DMS79 treated with DMSO at 0.1 percent for 48 hours (cell line): Measurements from ENCODE around the gene NEDD9.
A peak's percentile ranks its signal among the peaks of the same experiment; 100 is the strongest.

ENCODE experiments used
- DNase-seq: peaks from one replicate; lab custom pipeline; 2025; lab: John Stamatoyannopoulos, UW

Gene NEDD9

DNA sequence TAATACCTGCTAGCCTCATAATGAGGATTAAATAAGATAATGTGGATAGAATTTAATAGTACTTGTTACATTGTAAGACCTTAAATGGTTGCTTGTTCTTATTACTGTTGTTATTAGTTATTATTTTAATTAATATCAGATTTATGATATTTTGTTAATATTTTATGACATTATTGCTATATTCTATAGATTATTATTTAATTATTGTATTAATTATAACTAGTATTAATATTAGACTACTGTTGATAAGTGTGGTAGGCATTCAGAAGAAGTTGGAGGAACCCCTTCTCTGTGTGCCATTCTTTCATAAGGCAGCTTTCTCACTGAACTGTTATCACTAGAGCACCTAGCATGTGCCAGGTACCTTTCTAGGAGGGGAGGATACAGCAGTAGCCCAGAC, 2.6 kb upstream of the NEDD9 start:
- no peak for DNase-seq

DNA sequence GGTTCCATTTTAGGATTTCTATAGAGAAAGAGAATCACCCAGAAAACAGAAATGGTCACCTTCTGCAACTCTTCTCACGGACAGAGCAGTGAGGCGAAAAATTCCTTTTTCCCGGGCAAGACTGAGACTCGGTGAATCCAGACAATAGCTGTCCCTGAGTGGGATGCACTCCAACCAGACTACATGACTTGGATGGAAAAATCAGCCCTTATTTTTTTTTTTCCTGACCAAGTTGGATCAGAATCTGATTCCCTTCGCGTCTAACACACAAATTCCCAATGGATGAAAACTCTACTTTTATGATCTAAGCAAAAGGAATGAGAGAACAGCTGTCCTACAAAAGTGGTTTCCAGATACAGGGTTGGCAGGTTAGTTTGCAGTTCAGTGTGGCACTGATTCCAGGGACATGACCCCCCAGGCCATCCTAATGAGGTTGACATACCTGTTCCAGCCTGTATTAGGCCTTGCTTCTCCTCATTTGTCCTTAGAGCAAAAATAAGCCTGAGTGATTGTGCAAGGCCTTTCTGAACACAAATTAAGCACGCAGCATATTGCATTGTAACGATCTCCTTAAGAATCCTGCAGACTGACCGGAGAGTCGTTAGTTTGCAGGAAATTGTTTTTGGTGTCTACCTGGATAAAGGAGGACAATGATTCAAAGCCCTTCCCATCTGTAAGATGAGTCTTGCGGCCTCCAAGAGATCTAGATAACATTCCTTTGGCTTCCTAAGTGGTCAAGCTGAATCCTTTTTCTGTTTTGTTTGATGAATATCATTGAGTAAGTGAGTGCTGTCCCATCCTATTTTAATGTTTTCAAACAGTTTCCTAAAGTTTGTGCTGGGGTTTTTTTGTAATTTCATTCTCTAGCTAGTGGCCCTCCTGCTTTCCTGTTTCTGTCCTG, 1.5 kb upstream of the NEDD9 start:
- no peak for DNase-seq

DNA sequence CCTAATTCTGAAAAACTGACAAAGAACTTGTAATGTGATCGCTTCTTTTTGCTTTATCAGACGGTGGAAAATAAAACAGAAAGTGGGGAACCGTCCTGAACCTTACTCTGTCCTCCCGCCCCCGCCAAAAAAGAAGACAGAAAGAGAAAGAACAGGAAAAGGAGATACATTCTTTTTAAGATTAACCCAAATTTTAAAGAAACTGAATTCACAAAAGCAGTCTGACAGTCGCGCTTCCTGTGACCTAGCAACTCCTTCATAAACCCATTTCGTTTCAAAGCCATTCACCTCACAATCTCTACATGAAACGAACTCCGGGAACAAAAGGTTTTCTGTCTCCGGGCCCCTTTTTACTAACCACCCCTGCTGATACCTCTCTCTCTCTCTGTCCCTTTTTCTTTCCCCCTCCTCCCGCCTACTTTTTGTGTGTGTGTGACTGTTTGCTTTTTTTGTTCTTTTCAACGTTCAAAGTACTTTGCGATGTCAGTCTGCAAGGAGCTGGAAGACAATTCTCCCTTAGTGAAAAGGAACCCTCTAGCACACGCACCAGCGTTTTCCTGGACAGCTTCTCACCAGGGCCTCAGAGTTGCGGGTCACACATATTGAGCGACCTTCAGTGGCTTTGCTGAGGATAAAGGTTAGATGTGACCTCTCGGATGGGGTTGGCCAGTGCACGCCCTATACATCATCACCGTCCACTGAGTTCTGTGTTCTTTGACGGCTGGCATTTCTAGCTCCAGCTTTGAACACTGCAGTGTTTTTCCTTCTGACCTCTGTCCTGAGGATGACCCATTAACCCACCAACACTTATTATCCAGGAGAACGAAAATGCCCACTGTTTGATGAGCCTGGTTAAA, 530 bp upstream of the NEDD9 start:
- DNase-seq: peak; percentile 61

DNA sequence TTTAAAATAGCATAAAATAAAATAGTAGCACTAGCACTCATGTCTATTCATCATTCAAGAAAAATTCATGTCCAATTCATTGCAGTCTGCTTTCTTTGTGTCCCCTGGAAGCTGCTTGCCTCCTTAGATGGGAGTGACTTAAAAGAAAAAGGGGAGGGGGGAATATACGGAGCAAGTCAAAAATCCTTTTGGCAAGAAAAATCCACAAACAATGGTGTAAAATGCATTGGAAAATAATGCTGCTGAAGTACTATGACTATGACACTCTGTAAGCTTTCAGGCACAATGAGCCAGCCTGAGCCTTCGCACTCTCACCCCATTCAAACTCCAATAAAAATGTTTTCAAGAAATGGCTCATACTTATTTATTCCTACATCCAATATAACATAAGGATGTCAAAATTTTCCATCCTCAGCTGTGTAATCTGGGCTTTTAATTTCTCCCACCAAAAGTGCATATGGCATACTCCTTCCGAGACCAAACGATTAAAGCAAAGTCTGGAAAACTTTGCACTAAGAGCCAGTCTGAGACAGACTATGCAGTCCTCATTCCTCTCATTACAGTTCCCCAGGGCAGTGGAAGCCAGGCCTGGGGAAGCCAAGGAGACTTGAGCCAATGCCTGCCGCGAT, 790 bp downstream of the NEDD9 start:
- DNase-seq: no peak

DNA sequence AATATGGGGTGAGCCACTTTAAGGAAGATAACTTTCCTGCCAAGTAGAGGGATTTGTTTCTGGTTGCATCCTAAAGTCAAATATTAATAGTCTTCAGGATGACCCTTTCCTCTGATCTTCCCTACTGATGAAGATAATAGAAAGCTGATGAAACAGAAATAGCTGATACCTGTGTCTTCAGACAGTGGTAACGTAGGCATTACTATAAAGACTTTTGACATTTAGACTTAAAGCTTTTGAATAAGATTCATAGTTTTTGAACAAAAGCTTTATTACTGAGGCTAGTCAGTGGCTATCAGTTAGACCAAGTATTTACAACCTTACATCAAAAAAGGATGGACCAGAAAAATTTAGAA, 1.4 kb downstream of the NEDD9 start:
- DNase-seq: no peak

DNA sequence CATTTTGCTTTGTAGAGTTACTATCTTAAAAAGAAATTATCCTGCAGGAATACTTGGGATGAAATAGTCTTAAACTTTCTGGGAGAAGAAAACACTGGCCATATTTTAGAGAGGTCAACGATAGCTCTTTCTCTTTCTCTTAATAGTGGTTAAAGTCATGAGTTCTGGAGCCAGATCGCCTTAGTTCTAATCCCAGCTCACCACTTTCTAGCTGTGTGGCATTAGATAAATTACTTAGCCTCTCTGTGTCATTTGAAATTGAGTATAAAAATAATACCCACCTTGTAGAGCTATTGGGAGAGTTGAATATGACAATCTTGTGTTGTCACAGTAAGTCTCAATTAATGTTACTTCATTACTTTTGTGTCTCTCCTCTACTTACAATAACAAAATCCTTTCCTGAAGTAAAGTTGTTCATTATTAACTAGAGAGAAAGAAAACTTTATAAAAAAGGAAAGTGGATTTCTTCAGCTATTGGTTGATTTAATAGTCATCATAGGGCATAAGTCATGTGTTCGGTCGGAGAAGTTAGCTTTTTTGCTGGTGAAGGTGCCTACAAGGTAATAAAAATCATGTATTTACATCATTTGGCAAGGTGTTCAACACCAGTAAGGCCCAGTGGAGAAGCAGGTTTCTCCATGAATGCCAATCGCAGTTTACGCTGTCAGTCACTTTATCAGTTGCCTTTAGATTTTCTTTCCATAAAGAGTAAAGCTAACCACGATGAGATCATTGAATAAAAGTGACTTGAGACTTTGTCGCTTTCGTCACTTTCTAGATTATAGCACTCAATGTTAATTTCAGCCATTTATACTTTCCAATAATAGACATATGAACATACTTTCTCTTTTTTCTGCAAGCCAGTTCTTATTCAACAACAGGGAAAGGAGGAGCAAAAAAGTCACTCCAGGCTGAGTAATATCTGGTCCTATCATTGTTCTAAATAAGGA, 2.0 kb downstream of the NEDD9 start:
- no peak for DNase-seq

DNA sequence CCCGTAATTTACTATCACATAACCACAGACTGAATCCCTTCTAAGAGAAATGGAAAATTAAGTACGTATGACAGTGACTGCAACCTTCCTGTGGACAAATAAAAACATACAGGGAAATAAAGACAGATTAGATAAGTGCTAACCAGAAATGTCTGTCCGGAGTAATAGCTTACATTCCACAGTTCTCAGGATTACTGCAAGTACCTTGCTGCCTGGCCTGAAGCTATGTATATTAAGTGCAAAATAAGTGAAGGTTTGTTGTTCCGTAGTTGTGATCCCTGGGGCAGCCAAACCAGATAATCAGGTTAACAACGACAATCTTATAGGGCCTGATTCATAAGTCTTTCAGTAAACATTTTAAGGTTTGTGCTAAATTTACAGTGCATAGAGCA, 2.8 kb downstream of the NEDD9 start:
- no peak for DNase-seq

DNA sequence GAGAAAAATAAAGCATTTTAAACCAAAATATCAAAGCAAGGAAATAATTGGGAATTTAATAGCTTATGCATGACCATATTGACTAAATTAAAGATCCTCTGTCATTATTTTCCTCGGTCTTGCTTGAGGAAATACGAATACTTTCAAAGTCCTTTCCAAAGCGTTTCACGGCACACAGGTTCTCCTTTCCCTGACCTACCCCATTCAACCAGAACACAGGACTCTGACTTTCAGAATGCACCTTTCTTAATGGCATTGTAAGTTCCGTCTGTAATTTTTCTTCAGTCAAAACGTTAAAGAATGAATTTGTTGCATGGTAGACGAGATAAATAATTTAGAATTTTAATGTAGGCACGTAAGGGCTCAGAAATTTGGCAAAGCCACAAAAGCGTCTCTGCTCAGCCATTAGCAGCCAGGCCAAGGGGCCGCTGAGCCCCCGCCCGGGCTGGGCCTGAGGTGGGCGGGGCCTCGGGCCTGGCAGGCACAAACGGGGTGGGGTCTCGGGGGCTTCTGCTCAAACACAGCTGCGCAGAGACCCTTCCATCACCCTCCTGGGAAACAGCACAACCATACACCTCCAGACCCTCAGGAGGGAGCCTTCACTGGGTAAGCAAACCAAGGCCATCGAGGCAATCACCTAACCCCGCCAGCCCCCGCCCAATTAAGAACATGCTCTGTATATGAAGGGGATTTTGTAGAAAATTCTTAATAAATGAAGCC, 3.4 kb downstream of the NEDD9 start:
- DNase-seq: no peak

DNA sequence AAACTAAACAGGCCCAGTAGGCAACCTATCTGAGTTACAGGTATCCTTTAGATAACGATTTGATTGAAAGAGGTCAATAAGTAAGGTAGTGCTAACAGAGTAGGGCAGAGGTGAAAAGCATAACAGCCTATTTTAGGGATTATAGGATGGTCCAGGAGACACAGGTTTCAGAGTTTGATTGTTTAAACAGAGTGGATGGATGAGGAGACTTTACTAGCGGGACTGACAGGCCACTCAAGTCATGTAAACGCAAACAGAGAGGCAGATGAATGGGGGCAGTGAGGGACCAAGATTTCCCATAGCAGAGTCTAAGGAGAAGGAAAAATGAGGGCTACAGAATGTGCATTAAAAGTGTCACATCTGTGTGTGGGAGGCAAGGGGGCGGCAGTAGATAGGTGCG, 4.8 kb downstream of the NEDD9 start:
- no peak for DNase-seq

DNA sequence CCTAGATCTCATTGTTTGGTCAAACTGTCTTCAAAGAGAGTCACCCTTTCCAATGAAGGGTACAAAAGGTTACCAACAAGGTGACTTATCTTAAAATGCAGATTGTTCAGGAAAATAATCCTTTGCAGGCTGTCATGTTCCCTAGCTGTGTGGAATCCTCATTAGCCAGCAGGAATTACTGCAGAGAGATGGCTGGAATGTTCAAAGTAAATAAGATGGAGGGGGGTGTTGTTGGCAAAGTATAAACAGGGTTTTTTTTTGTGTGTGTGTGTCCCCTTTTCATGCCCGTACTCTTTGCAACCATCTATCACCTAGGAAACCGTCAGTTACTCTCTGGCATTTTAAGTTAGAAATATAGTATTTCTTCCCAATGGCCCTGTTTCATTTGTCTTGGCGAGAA, 6.5 kb downstream of the NEDD9 start:
- DNase-seq: no peak

DNA sequence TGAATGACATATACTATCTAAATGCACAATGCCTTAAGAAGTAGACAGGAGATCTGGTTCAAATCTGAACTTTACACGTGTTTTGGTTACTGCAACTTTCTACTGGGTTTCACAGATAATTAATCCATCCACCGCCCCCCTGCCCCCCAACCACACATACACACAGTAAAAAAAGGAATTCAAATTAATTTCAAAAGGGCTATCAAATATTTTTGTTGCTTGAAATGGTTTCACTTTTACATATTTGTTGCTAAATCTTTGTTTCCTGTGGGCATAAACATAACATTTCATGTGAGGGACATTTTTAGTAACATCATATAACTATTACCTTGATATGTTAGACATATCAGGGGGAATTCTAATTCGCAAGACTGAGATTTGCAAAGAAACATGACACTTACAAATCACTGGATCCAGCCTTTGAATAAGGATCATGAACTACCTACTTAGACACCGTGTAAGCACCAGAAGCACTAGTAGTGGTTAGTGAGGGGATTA, 7.5 kb downstream of the NEDD9 start:
- DNase-seq: no peak

DNA sequence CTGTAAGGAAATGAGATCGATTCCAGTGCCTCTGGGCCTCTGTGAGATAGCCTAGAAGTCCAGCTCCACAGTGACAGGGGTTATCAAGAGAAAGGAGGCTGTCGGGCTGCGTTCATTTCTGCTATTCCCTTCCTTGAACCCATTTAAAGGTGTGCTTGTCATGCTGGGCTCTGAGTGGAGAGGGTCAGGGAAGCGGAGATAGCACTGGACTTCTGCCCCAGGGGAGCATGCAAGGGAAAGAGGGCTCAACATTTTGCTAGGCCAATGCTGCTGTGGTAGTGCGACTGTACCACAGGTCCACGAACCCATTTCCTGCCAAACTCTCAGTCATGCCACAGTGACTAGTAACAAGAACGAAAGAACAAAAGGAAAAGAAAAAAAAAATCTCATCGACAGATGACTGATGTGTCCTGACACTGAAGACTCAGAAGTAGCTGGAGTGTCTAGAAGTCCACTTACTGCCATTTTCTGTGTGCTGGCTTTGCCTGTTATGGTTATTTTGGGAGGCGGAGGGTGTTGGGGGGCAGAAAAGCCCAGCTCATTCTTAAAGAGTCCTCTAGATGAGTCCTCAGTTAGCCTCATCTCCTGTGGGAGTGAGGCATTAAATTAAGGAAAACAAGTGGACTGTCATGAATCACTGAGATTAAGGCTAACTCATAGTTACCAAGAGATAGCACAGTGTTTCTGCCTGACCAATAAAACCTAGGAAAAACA, 8.1 kb downstream of the NEDD9 start:
- DNase-seq: no peak

DNA sequence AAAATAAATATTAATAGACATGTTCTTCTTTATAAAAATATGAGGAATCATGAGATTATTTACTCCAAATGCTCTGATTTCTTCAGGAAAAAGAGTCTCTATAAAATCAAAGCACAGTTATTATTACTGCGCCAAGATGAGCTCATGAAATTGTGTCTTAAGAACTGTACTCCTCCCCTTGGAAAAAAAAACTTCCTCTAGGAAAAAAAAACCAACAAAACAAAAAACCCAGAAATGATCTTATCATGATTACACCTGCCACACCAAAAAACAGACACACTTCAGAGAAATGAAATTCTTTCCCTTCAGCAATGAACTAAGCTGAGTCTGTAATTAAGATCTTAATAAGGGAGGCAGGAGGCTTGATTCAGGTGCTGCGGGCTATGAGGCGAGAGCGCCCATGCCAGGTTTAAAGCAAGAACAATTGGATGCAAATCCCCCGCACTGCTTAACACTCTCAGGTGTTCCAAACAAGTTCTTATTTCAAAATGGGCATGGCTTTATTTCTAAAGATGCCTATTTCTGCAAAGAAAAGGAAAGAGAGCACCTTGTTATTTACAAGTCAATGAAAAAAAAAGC, 9.1 kb downstream of the NEDD9 start:
- DNase-seq: no peak

DNA sequence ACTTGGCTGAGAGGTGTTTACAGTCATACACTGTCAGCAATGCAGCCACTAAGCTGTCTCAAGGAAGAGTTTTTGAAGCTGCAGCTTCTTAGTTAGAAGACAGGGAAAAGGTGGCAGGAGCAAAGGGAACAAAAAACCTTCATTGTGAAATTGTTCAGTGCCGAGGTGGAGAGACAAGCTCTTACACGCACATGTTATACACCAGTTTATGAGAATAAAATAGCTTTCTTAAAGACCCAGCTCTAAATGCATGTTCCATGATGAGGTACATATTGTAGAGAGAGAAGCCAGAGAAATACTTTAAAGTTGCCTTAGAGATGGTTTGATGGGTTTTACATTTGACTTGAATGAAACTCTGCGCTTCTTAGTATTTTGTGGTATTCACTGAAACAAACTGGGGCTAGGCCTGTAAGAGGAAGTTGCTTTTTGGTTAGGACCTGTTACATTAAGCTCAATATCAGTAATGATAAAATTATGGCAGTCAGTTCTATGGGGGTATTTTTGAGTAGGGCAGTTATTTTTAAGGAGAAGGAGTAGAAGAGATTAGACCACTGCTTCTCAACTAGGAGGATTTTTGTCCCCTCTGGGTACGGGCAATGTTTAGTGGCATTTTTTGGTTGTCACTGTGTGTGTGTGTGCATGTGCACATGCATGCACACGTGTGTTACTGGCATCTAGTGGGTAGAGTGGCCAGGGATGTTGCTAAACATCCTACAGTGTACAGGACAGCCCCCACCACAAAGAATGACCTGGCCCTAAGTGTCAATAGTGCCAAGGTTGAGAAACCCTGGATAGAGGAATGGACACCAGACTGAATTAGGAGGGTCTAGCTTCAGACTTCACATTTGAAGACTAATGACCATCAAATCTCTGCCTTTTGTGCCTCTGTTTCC, 9.8 kb downstream of the NEDD9 start:
- no peak for DNase-seq

DNA sequence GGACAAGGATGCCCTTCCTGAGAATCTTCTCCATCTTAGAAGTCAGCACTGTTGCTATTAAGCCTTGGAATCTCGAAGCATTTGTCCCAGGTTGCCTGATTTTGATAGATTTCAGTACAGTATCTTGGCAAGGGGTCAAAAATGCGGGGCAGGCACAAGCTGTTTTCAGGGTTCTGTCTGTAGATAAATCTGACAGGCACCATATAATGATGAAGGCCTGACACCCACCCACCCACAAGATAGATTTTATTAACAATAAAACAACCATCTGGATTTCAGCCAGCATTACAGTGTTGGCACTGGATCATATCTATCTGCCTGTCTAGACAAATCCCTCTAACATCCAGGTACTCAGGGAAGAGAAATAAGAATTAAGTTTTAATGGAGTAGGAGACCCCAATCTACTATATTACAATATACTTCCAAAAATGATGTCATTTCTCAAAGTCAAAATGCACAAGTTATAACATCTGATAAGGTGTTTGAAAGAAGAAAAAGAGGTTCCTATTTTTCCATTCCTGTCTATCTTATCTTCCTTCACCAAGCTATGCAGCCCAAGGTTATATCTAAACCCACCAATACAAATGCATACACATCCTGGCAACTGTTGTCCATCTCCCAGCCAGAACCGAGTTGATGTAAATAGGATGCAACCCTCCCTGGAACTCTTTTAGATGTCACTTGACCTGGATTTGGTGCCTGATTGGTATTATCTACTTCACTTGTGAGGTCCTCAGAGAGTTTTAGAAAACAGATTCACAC, 10.7 kb downstream of the NEDD9 start:
- peak; percentile 0 for DNase-seq

DNA sequence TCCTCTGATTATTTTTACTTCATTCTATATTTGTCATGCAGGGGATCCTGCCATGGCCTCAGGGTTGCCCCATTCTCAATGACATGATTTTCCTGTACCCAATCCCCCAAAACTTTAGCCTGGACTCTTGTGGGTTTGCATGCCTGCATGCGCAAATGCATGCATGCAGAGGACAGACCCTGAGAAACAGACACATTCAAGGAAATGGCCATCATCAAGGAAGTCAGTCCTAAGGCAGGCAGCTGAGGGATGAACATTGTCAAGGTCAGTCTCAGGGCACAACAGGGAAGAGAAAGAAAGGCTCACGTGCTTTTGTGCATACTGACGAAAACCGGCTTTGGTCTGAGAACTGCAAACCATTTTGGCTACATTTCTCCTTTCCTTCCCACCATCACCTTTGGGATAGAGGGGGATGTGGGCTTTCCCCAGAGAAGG, 13.1 kb downstream of the NEDD9 start:
- no peak for DNase-seq

DNA sequence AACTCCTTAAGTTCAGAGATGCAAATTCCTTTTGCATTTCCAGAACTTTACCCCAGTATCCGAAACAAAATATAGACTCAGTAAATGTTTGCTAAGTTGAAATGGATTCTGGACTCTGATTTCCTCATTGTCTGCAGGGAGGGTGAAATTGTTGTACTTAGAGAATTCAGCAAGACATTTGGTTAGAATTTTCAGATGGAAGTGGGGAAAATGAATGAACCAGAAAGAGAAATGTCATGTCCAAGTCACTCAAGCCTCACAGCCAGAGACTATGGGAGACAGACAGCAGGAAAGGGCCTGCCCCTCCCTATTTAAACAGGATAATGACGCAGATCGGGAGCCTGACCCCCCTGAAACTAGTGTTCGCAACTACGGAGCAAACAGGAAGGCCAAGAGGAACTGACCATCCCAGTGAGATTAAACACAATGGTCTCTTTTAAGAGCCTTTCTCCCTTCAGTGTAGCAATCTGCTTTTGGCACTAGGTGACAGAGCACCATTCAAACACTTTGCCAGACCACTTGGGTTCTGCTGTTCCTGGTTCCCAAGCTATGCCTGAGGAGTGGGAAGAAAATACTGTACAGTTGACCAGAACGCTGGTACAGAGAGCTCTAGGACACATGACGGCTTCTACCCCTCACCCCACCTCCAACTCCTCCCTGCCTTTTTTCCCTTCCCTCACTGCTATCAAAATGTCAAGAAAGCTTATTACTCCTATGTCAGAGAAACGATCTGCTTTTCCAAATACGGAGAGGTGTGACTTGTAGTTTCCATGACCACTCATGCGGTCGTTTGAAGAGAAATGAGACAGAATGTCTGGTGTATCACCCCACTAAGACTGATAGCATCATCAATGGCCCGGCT, 13.7 kb downstream of the NEDD9 start:
- no peak for DNase-seq
